Kidney (tissue), 14 donors: ENCODE data around the gene HP. TPM values are rescaled to one million over a fixed set of nuclear protein-coding genes. Genes with fewer than 3 reads are reported as not detected.
A peak's percentile ranks its signal among the peaks of the same experiment; 100 is the strongest.

ENCODE experiments used
- DNase-seq, 5 donors: peaks; one replicate each; pipeline ENCODE4 v3.0.0-alpha.2; 2013 to 2020
- FAIRE-seq: peaks from 2 replicates; lab custom pipeline; 2012; peaks lifted over from hg19 to GRCh38; lab: Jason Lieb, UNC
- H3K27ac ChIP-seq, 2 donors: one replicate each; pipeline ENCODE4 v1.7.0; 2013; ENCODE audit warnings: low read depth in 2 of 2, low read length in 2 of 2, inconsistent platforms in 1 of 2
- H3K27me3 ChIP-seq: one replicate; pipeline ENCODE4 v1.7.1; 2013; ENCODE audit warnings: low read length, inconsistent platforms; ENCODE audit not compliant: control insufficient read depth, insufficient read depth
- H3K36me3 ChIP-seq, 3 donors: one replicate each; pipeline versions ENCODE4 v1.7.0 to v1.7.1; 2013; ENCODE audit warnings: low read length in 3 of 3, control low read depth in 1 of 3, inconsistent platforms in 1 of 3; ENCODE audit not compliant: insufficient read depth in 3 of 3, control insufficient read depth in 2 of 3
- H3K4me1 ChIP-seq, 3 donors: one replicate each; pipeline versions ENCODE4 v1.7.0 to v1.7.1; 2013; ENCODE audit warnings: low read length in 3 of 3, inconsistent platforms in 1 of 3, low read depth in 1 of 3; ENCODE audit not compliant: control insufficient read depth in 2 of 3, insufficient read depth in 2 of 3
- H3K4me3 ChIP-seq, 3 donors: one replicate each; pipeline versions ENCODE4 v1.7.0 to v1.8.1; 2013; ENCODE audit warnings: low read length in 3 of 3, control low read depth in 1 of 3, inconsistent platforms in 1 of 3
- H3K9ac ChIP-seq, 3 donors: one replicate each; pipeline versions ENCODE4 v1.7.0 to v1.7.1; 2013; ENCODE audit warnings: low read length in 3 of 3, control low read depth in 1 of 3, inconsistent platforms in 1 of 3
- H3K9me3 ChIP-seq, 3 donors: one replicate each; pipeline versions ENCODE4 v1.7.0 to v1.7.1; 2013; ENCODE audit warnings: low read length in 3 of 3, control low read depth in 1 of 3, inconsistent platforms in 1 of 3; ENCODE audit not compliant: control insufficient read depth in 2 of 3, insufficient read depth in 1 of 3
- CTCF ChIP-seq: IDR thresholded peaks from 3 replicates; pipeline ENCODE4 v1.5.1; 2012; ENCODE audit warnings: mild to moderate bottlenecking, moderate library complexity, borderline replicate concordance; ENCODE audit not compliant: insufficient read depth; ENCODE audit errors: extremely low read depth
- intact Hi-C: fragments of 100-400 bp; cut with DNase I; formaldehyde crosslinking; loops from one replicate; pipeline ENCODE4 v1.11.1; 2022
- polyA plus RNA-seq: library from polyadenylated mRNA; stranded (reverse); fragments of 350-450 nt; fragmentation: Illumina TruSeq; extraction: RNeasy Lipid Tissue Mini Kit (QIAGEN cat#74804); gene quantifications from one replicate; pipeline ENCODE4 v1.2.3, GENCODE V29; 2014; ENCODE audit warnings: low read depth, low replicate concordance; ENCODE audit not compliant: insufficient read depth
- total RNA-seq: library from RNA; stranded (reverse); fragmentation: NEBNext Ultra II Directional; extraction: Animal tissue kit (Norgen Biotek cat#: 25700); gene quantifications from one replicate; pipeline ENCODE4 v1.2.1, GENCODE V29; 2021
- donor health status: control.
- donor health status: control.
- donor health status: control.
- donor health status: control.
- donor health status: control.
- donor health status: DM: yes; HTN: yes; CAD: no.
- donor health status: Normal renal cell carcinoma (clear cell type).

The HP gene
- total and polyA plus RNA-seq, 2 donors from 2014 or later = 41.4 to 73.9 TPM

- no peak overlapping the region for H3K9ac ChIP-seq
- FAIRE-seq = no peak
Measured at GRCh38 chr16:72014675-72015074, 39.6 kb upstream of the HP start.

GRCh38 chr16:72015124-72015523 is 39.2 kb upstream of the HP start:
- no peak for DNase-seq

More at GRCh38 chr16:72014675-72015074, 39.6 kb upstream of the HP start:
- Histone ChIP-seq H3K4me3 (no peak overlapping the region), H3K27me3 (no peaks in the 10 kb centered on the region), H3K9me3 (no peaks in the 10 kb centered on the region), H3K4me1 (peaks cover 0 to 14% (median 11%) of the 10 kb centered on the region in 3 donors), H3K27ac (no peak overlapping the region), H3K36me3 (peaks cover 0 to 3% (median 2%) of the 10 kb centered on the region in 3 donors)
- no peak for TF ChIP-seq CTCF
- no peak for DNase-seq
- intact Hi-C loops = no loop called here

GRCh38 chr16:72018470-72018869 is 35.8 kb upstream of the HP start:
- Histone ChIP-seq H3K27me3 (no peaks in the 10 kb centered on the region), H3K9me3 (no peaks in the 10 kb centered on the region), H3K36me3 (peaks cover 0 to 6% (median 2%) of the 10 kb centered on the region in 3 donors), H3K4me3 (no peak overlapping the region), H3K9ac (no peak overlapping the region), H3K4me1 (peaks cover 0 to 14% (median 8%) of the 10 kb centered on the region in 3 donors), H3K27ac (no peak overlapping the region)
- DNase-seq (no peak), FAIRE-seq (no peak)
- intact Hi-C loops = no loop called here
- TF ChIP-seq CTCF = no peak

More at GRCh38 chr16:72015124-72015523, 39.2 kb upstream of the HP start:
- Histone ChIP-seq H3K4me1 (peaks cover 0 to 14% (median 11%) of the 10 kb centered on the region in 3 donors), H3K9ac (no peak overlapping the region), H3K9me3 (no peaks in the 10 kb centered on the region), H3K27me3 (no peaks in the 10 kb centered on the region), H3K27ac (no peak overlapping the region), H3K4me3 (no peak overlapping the region), H3K36me3 (peaks cover 0 to 3% (median 2%) of the 10 kb centered on the region in 3 donors)
- intact Hi-C loops = no loop called here
- no peak for TF ChIP-seq CTCF
- no peak for FAIRE-seq

GRCh38 chr16:72021043-72021442 is 33.3 kb upstream of the HP start:
- no peak overlapping the region for H3K4me3 ChIP-seq

More at GRCh38 chr16:72021043-72021442, 33.3 kb upstream of the HP start:
- peak in 1 of 5 donors; percentile 52 for DNase-seq
- H3K27ac ChIP-seq = no peak overlapping the region
- H3K27me3 ChIP-seq = no peaks in the 10 kb centered on the region
- intact Hi-C loops = no loop called here
- no peak overlapping the region for H3K9ac ChIP-seq
- peaks cover 0 to 7% (median 4%) of the 10 kb centered on the region in 3 donors for H3K4me1 ChIP-seq
- no peak for TF ChIP-seq CTCF
- no peak for FAIRE-seq
- no peaks in the 10 kb centered on the region for H3K9me3 ChIP-seq
- peaks cover 0 to 6% (median 4%) of the 10 kb centered on the region in 3 donors for H3K36me3 ChIP-seq
